MM.1S (cell line): Measurements from ENCODE around the gene ZNF439.

Experiments
- DNase-seq: peaks from one replicate; pipeline ENCODE4 v3.0.0-alpha.2; 2015
- H2AFZ ChIP-seq: fragments of 300-600 bp; sonication (generic); 2 replicates; pipeline ENCODE4 v1.6.0; 2016; ENCODE audit warnings: antibody characterized with exemption, low read length
- H3F3A ChIP-seq: fragments of 300-600 bp; sonication (generic); 2 replicates; pipeline ENCODE4 v1.6.1; 2016; ENCODE audit warnings: mild to moderate bottlenecking, antibody characterized with exemption, low read length, moderate library complexity, mixed read lengths; ENCODE audit not compliant: insufficient read depth
- H3K27ac ChIP-seq: fragments of 300-600 bp; sonication (generic); 2 replicates; pipeline ENCODE4 v1.5.1; 2016; ENCODE audit warnings: mild to moderate bottlenecking, low read length
- H3K27me3 ChIP-seq: fragments of 300-600 bp; sonication (generic); replicated peaks from 2 replicates; pipeline ENCODE4 v1.6.0; 2016; ENCODE audit warnings: low read length; ENCODE audit not compliant: insufficient read depth
- H3K36me3 ChIP-seq: fragments of 300-600 bp; sonication (generic); replicated peaks from 2 replicates; pipeline ENCODE4 v1.6.1; 2016; ENCODE audit warnings: mild to moderate bottlenecking, low read length, mixed read lengths; ENCODE audit not compliant: insufficient read depth
- H3K4me1 ChIP-seq: fragments of 300-600 bp; sonication (generic); 2 replicates; pipeline ENCODE4 v1.6.1; 2016; ENCODE audit warnings: low read length, mixed read lengths
- H3K4me2 ChIP-seq: fragments of 300-600 bp; sonication (generic); 2 replicates; pipeline ENCODE4 v1.6.0; 2016; ENCODE audit warnings: low read depth, low read length
- H3K4me3 ChIP-seq: fragments of 300-600 bp; sonication (generic); 2 replicates; pipeline ENCODE4 v1.5.1; 2016; ENCODE audit warnings: low read length, mixed read lengths
- H3K79me2 ChIP-seq: fragments of 300-600 bp; sonication (generic); 2 replicates; pipeline ENCODE4 v1.6.1; 2016; ENCODE audit warnings: mixed run types, low read length, mixed read lengths
- H3K9ac ChIP-seq: fragments of 300-600 bp; sonication (generic); 2 replicates; pipeline ENCODE4 v1.6.1; 2016; ENCODE audit warnings: low read length, mixed read lengths
- H3K9me2 ChIP-seq: fragments of 300-600 bp; sonication (generic); replicated peaks from 2 replicates; pipeline ENCODE4 v1.6.1; 2016; ENCODE audit warnings: mild to moderate bottlenecking, low read length, mixed read lengths; ENCODE audit not compliant: insufficient read depth
- H3K9me3 ChIP-seq: fragments of 300-600 bp; sonication (generic); replicated peaks from 2 replicates; pipeline ENCODE4 v1.6.1; 2016; ENCODE audit warnings: mild to moderate bottlenecking, low read length, mixed read lengths; ENCODE audit not compliant: insufficient read depth
- H4K20me1 ChIP-seq: fragments of 300-600 bp; sonication (generic); 2 replicates; pipeline ENCODE4 v1.6.1; 2016; ENCODE audit warnings: mild to moderate bottlenecking, low read length, moderate library complexity, mixed read lengths; ENCODE audit not compliant: insufficient read depth
- CTCF ChIP-seq: fragments of 300-600 bp; sonication (generic); IDR thresholded peaks from 2 replicates; pipeline ENCODE4 v1.5.1; 2016; ENCODE audit warnings: antibody characterized with exemption, low read length, mixed read lengths
- EZH2 ChIP-seq: fragments of 300-600 bp; sonication (generic); optimal IDR thresholded peaks from 2 replicates; pipeline ENCODE3; 2017; ENCODE audit warnings: low read depth, mild to moderate bottlenecking, antibody characterized with exemption, low read length, mixed read lengths
- EZH2phosphoT487 ChIP-seq: fragments of 300-600 bp; sonication (generic); IDR thresholded peaks from 2 replicates; pipeline ENCODE4 v1.6.1; 2018; ENCODE audit warnings: antibody characterized with exemption, low read length

ZNF439 gene

DNA sequence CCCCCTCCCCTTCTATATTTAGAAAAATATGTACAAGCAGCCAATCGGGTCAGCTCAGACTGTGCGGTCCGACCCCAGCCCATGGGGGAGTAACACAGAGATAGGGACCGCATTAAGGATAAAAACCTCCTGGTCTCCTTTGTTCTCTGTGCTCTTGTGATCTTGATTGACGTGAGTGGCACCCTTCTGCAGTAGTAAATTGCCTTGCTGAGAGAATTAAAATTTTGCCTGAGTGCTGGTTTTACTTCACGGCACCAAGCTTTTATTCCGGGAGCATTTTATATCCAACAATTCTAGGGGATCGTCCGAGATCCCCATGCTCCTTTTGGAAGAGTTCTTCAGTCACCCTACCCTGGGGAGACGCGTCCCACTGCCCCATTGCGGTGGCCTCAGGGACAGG is 32.1 kb downstream of the ZNF439 start:
- Histone ChIP-seq H4K20me1 (no peaks in the 10 kb centered on the region), H2AFZ (no peak overlapping the region), H3K4me2 (peak overlapping the region; percentile 37), H3K27ac (no peak overlapping the region), H3K4me3 (no peak overlapping the region), H3K4me1 (no peaks in the 10 kb centered on the region), H3K9me3 (no peaks in the 10 kb centered on the region), H3K27me3 (no peaks in the 10 kb centered on the region), H3K36me3 (no peaks in the 10 kb centered on the region), H3K9me2 (no peaks in the 10 kb centered on the region), H3F3A (no peaks in the 10 kb centered on the region), H3K79me2 (no peaks in the 10 kb centered on the region), H3K9ac (no peak overlapping the region)
- no peak for DNase-seq
- TF ChIP-seq CTCF (no peak), EZH2phosphoT487 (no peak), EZH2 (no peak)

DNA sequence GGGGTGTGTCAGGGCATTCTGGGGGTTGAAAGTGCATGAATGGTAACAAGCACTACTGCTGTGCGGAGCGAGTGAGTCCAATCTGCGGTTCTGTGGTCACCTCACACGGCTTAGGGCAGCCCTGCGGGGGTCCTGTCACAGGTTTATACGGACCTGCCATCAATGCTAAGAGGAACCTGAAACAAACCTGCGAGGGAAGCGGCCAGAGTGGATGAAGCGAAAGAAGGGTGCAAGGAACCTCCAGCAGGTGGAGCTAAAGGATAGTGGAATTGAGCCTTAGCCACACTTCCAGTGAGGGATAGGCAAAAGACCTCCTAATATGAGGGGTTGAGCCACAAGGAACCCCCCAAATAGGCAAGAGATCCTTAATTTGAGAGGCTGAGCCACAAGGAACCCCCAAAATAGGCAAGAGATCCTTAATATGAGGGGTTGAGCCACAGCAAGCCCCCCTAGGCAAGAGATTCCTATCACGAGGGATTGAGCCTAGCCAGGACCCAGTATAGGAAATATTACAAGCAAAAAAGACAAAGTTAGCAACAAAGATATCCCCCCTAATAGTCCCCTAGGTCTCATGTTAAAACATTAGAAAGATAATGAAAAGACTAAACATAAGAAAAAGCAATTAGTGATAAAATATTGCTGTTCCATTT is 32.8 kb downstream of the ZNF439 start:
- Histone ChIP-seq H3K27me3 (no peaks in the 10 kb centered on the region), H3K4me3 (no peak overlapping the region), H3K79me2 (no peaks in the 10 kb centered on the region), H3K9ac (no peak overlapping the region), H3F3A (no peaks in the 10 kb centered on the region), H3K9me2 (no peaks in the 10 kb centered on the region), H3K36me3 (no peaks in the 10 kb centered on the region), H2AFZ (no peak overlapping the region), H3K4me1 (no peaks in the 10 kb centered on the region), H3K27ac (no peak overlapping the region), H3K9me3 (no peaks in the 10 kb centered on the region), H3K4me2 (peak overlapping the region; percentile 37), H4K20me1 (no peaks in the 10 kb centered on the region)
- TF ChIP-seq EZH2 (no peak), EZH2phosphoT487 (no peak), CTCF (peak; percentile 82)
- peak; percentile 63 for DNase-seq

DNA sequence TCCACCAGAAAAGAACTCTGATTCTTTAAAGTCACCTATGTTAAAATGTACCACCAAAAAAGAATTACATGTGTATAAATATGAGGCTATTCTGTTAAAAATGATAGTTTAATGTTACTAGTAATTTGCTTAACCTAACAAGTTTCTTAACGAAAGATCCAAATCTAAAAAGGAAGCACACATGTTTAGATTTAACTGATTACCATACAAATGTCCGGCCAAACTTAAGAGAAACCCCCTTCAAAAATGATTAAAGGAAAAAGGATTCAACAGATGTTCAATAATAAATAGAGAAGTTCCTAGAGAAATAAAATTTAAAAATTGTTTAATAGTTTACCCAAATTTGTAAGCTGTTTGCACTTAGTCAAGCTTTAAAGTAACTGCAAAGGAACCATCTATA is 34.1 kb downstream of the ZNF439 start:
- no peaks in the 10 kb centered on the region for H3K9me3 ChIP-seq
- no peaks in the 10 kb centered on the region for H3K79me2 ChIP-seq
- no peak overlapping the region for H3K27ac ChIP-seq
- H3K4me2 ChIP-seq: no peak overlapping the region
- no peak overlapping the region for H2AFZ ChIP-seq
- no peaks in the 10 kb centered on the region for H4K20me1 ChIP-seq
- no peaks in the 10 kb centered on the region for H3K27me3 ChIP-seq
- H3K9me2 ChIP-seq: no peaks in the 10 kb centered on the region
- H3K4me1 ChIP-seq: no peaks in the 10 kb centered on the region
- TF ChIP-seq CTCF: no peak
- no peak for TF ChIP-seq EZH2phosphoT487
- no peak for TF ChIP-seq EZH2
- H3K9ac ChIP-seq: no peak overlapping the region
- no peak overlapping the region for H3K4me3 ChIP-seq
- H3F3A ChIP-seq: no peaks in the 10 kb centered on the region
- H3K36me3 ChIP-seq: no peaks in the 10 kb centered on the region
- no peak for DNase-seq
